Inflammatory macrophage treated with lipopolysaccharide for 1 hour (primary cell): ENCODE results near the gene POU3F1.
"Not testable (repeated sequence)": the region's sequence is repeated elsewhere in the genome, so short reads cannot be mapped to it uniquely, and the experiment has no call there.

Source experiments
- DNase-seq, 2 donors: peaks; one replicate each; pipeline ENCODE4 v3.0.0-alpha.2; 2020 to 2022

Gene POU3F1

GRCh38 chr1:38045401-38046332 is 926 bp downstream of the POU3F1 start:
- DNase-seq, result no peak

- DNase-seq, result no peak
Measured at GRCh38 chr1:38044221-38045215, 2.1 kb downstream of the POU3F1 start.

- DNase-seq, result no peak
Measured at GRCh38 chr1:38043036-38043747, 3.4 kb downstream of the POU3F1 start.

GRCh38 chr1:38041936-38042834 is 4.4 kb downstream of the POU3F1 start:
- no peak for DNase-seq

- DNase-seq, result no peak
Measured at GRCh38 chr1:38039331-38040088, 7.1 kb downstream of the POU3F1 start.

GRCh38 chr1:38038861-38039260 is 7.7 kb downstream of the POU3F1 start:
- no peak for DNase-seq

- no peak for DNase-seq
Measured at GRCh38 chr1:38037221-38037939, 9.2 kb downstream of the POU3F1 start.

GRCh38 chr1:38034871-38035270 is 11.7 kb downstream of the POU3F1 start:
- no peak for DNase-seq

GRCh38 chr1:38032992-38033391 is 13.6 kb downstream of the POU3F1 start:
- DNase-seq, result not testable (repeated sequence)

- peak in 1 of 2 donors; percentile 27 for DNase-seq
Measured at GRCh38 chr1:38031513-38031866, 15.1 kb downstream of the POU3F1 start.

GRCh38 chr1:38030596-38031512 is 15.7 kb downstream of the POU3F1 start:
- DNase-seq, result no peak

- DNase-seq, result peak; percentile 34 to 42
Measured at GRCh38 chr1:38029685-38030511, 16.7 kb downstream of the POU3F1 start.

GRCh38 chr1:38029081-38029681 is 17.4 kb downstream of the POU3F1 start:
- no peak for DNase-seq

GRCh38 chr1:38028671-38029070 is 17.9 kb downstream of the POU3F1 start:
- no peak for DNase-seq

- DNase-seq, result no peak
Measured at GRCh38 chr1:38028105-38028591, 18.4 kb downstream of the POU3F1 start.

- no peak for DNase-seq
Measured at GRCh38 chr1:38027201-38028104, 19.1 kb downstream of the POU3F1 start.
